Endothelial cell (in vitro differentiated cells): Measurements from ENCODE around the gene DHRS9. TPM values are rescaled to one million over a fixed set of nuclear protein-coding genes. Genes with fewer than 3 reads are reported as not detected.

ENCODE experiments used
- DNase-seq: peaks from one replicate; pipeline ENCODE4 v3.0.0; 2021; ENCODE audit warnings: low spot score
- H3K27ac Mint-ChIP-seq: one replicate; pipeline ENCODE4 v1.8.0; 2021; ENCODE audit warnings: mixed read lengths, inconsistent platforms; ENCODE audit not compliant: unreplicated experiment
- H3K27me3 Mint-ChIP-seq: one replicate; pipeline ENCODE4 v1.8.0; 2021; ENCODE audit warnings: mild to moderate bottlenecking, moderate library complexity, mixed read lengths, inconsistent platforms; ENCODE audit not compliant: unreplicated experiment
- H3K36me3 Mint-ChIP-seq: one replicate; pipeline ENCODE4 v1.8.0; 2021; ENCODE audit warnings: mild to moderate bottlenecking, low read depth, mixed read lengths, inconsistent platforms; ENCODE audit not compliant: unreplicated experiment
- H3K4me1 Mint-ChIP-seq: one replicate; pipeline ENCODE4 v1.8.0; 2021; ENCODE audit warnings: mild to moderate bottlenecking, mixed read lengths, inconsistent platforms; ENCODE audit not compliant: unreplicated experiment
- H3K4me3 Mint-ChIP-seq: one replicate; pipeline ENCODE4 v1.8.0; 2021; ENCODE audit warnings: mild to moderate bottlenecking, mixed read lengths, inconsistent platforms; ENCODE audit not compliant: unreplicated experiment
- H3K9me3 Mint-ChIP-seq: one replicate; pipeline ENCODE4 v1.8.0; 2021; ENCODE audit warnings: mixed read lengths, inconsistent platforms; ENCODE audit not compliant: unreplicated experiment
- total RNA-seq: library from RNA; stranded (reverse); fragmentation: NEBNext Ultra II Directional; extraction: Animal tissue kit (Norgen Biotek cat#: 25700); gene quantifications from one replicate; pipeline ENCODE4 v1.2.1, GENCODE V29; 2021; ENCODE audit not compliant: unreplicated experiment
- TF ChIP-seq, protein P1 (sequence below): fragments of 200-600 bp; sonication (generic); IDR thresholded peaks from one replicate; pipeline ENCODE4 v1.5.0; 2021; ENCODE audit warnings: antibody characterized with exemption; ENCODE audit not compliant: unreplicated experiment

DHRS9 gene
- total RNA-seq, 1 donor from 2014 or later: not detected

DNA sequence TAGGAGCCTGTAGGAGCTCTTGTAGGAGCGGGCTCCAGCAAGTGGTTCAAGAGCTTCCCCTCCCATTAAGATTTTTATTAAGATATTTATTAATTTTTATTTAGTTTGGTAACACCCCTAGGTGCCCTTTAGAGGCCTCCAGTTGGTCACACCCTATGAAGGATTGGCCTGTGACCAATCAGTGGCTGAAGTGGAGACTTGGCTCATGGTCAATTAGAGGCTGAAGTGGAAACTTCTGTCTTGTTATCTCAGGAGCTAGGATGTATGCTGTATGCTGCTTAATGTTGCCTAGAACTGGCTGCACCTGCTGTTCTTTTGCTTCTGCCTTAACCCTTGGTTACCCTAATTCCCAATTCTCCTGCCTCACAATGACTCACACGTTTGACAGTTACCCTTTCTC is 48.7 kb downstream of the DHRS9 start:
- TF ChIP-seq, protein P1, sequence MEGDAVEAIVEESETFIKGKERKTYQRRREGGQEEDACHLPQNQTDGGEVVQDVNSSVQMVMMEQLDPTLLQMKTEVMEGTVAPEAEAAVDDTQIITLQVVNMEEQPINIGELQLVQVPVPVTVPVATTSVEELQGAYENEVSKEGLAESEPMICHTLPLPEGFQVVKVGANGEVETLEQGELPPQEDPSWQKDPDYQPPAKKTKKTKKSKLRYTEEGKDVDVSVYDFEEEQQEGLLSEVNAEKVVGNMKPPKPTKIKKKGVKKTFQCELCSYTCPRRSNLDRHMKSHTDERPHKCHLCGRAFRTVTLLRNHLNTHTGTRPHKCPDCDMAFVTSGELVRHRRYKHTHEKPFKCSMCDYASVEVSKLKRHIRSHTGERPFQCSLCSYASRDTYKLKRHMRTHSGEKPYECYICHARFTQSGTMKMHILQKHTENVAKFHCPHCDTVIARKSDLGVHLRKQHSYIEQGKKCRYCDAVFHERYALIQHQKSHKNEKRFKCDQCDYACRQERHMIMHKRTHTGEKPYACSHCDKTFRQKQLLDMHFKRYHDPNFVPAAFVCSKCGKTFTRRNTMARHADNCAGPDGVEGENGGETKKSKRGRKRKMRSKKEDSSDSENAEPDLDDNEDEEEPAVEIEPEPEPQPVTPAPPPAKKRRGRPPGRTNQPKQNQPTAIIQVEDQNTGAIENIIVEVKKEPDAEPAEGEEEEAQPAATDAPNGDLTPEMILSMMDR: no peak
- no peak overlapping the region for H3K4me3 Mint-ChIP-seq

DNA sequence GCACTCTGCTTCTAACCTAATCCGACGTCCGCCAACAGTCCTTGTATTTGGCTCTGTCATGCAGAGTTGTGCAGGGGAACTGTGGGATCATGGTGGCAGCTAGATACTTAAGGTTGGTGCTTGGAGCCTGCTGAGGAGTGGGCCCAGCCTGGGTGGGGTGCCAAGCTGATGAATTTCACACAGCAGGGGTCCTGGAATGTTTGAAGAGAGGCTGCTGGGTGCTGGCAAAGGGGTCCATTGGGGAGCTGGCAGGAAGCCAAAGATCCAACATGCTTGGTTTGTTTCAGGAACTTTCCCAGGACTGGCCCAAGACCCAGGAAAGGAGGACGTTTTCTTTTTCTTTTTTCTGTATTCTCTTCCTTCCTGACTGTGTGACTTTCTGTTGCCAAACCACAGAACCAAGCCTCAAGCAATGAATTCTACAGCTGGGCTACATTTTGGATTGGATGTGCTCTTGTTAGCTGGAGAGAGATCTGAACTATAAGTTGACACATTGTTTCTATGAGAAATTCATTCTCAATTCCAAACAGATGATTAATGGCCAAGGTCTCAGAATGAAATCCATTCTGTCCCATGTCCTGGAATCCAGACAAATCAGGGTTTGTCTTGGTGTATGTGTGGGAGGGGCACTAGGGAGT is 49.9 kb downstream of the DHRS9 start:
- Mint-ChIP-seq H3K27me3 (no peaks in the 10 kb centered on the region), H3K4me1 (peaks cover 25% of the 10 kb centered on the region), H3K27ac (no peak overlapping the region), H3K4me3 (no peak overlapping the region), H3K9me3 (no peaks in the 10 kb centered on the region), H3K36me3 (peaks cover 3% of the 10 kb centered on the region)
- DNase-seq: no peak
- TF ChIP-seq, protein P1: no peak

More for the DNA sequence above, 48.7 kb downstream of the DHRS9 start:
- peaks cover 3% of the 10 kb centered on the region for H3K36me3 Mint-ChIP-seq
- DNase-seq: no peak
- H3K27ac Mint-ChIP-seq: no peak overlapping the region
- H3K9me3 Mint-ChIP-seq: no peaks in the 10 kb centered on the region
- H3K27me3 Mint-ChIP-seq: no peaks in the 10 kb centered on the region
- H3K4me1 Mint-ChIP-seq: peaks cover 25% of the 10 kb centered on the region

DNA sequence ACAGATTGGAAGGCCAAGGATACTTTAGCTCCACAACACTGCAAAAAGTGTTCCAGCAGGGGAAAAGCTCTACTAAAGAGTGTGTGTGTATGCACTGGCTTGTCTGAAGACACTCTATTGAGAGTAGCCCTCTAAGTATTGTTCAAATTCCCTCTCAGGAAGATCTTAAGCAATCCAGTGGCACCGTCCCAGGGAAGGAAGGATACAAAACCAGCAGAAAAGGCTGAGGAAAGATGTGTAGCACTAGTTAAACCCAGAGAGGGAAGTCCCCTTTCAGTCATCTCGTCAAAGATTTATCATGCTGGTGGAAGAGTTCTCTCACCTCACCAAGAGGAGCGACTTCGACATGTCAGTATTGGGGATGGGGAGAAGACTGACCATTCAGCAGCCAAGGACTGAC is 50.5 kb downstream of the DHRS9 start:
- Mint-ChIP-seq H3K4me1 (peaks cover 25% of the 10 kb centered on the region), H3K27me3 (no peaks in the 10 kb centered on the region), H3K36me3 (no peaks in the 10 kb centered on the region), H3K27ac (no peak overlapping the region), H3K4me3 (no peak overlapping the region), H3K9me3 (no peaks in the 10 kb centered on the region)
- TF ChIP-seq, protein P1: no peak
- no peak for DNase-seq

DNA sequence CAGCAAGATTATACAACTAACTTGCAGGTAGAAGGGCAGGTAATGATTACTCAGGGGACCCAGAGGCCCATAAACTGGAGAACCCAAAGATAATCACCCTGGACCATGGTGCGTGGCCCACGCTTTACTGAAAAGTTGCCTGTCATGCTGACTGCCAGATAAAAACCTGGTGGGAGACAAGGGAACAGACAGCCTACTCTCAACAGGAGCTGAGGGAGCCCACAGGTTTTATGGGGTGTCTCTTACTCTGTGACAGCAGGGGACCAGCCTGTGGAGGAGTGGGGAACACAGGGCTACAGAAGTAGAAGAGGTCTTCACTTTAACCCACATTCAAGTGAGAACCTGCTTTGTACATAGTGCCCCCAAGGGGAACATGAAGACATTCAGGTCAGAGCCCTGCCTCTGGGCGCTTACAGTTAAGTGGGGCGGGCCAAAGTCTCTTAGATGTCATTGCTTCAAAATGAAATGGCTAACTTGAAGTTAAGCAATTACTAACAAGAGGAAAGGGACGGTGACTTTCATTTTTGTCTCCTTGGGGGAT is 60.4 kb downstream of the DHRS9 start:
- H3K4me3 Mint-ChIP-seq: no peak overlapping the region
- no peaks in the 10 kb centered on the region for H3K9me3 Mint-ChIP-seq
- no peak for DNase-seq
- H3K4me1 Mint-ChIP-seq: peaks cover 6% of the 10 kb centered on the region
- no peaks in the 10 kb centered on the region for H3K36me3 Mint-ChIP-seq
- H3K27me3 Mint-ChIP-seq: peaks cover 3% of the 10 kb centered on the region
- H3K27ac Mint-ChIP-seq: no peak overlapping the region
- TF ChIP-seq, protein P1: no peak
